K562 (cell line): ENCODE results near the gene PDE4D.

Experiments
- CEBPB ChIP-seq: fragments of 450-650 bp; IDR thresholded peaks from 2 replicates; pipeline ENCODE4 v1.6.1; 2016; ENCODE audit warnings: missing genetic modification characterization, missing compliant biosample characterization
- NRF1 ChIP-seq, 2 experiments: fragments of 450-650 bp; IDR thresholded peaks in 1 of 2; conservative IDR thresholded peaks in 1 of 2; 2 replicates each; pipeline ENCODE4 v1.6.1; 2014; ENCODE audit warnings: mild to moderate bottlenecking in 2 of 2
- POLR2A ChIP-seq: fragments of 450-650 bp; conservative IDR thresholded peaks from 2 replicates; pipeline ENCODE4 v1.6.1; 2016
- POLR2AphosphoS2 ChIP-seq: IDR thresholded peaks from 2 replicates; pipeline ENCODE4 v1.6.1; 2012; ENCODE audit warnings: low read length, improper control_type of control experiment
- SMARCC2 ChIP-seq: fragments of 450-650 bp; IDR thresholded peaks from 2 replicates; pipeline ENCODE4 v1.6.1; 2017; ENCODE audit warnings: antibody characterized with exemption, moderate library complexity, mild to moderate bottlenecking, low read depth
- SMC3 ChIP-seq: conservative IDR thresholded peaks from 2 replicates; pipeline ENCODE4 v1.6.1; 2011; ENCODE audit warnings: low read depth, low read length, improper control_type of control experiment; ENCODE audit not compliant: insufficient read depth
- TAF1 ChIP-seq: IDR thresholded peaks from 2 replicates; pipeline ENCODE4 v1.6.1; 2011; ENCODE audit warnings: mild to moderate bottlenecking, low read length, moderate library complexity; ENCODE audit not compliant: insufficient read depth, control insufficient read depth, severe bottlenecking; ENCODE audit errors: extremely low read depth
- TOE1 ChIP-seq, 2 experiments: fragments of 450-650 bp in 1 of 2; sonication (generic) in 1 of 2; formaldehyde crosslinking in 1 of 2; IDR thresholded peaks; 2 replicates each; pipeline versions ENCODE4 v1.7.1 to v1.8.0; 2016 to 2022; ENCODE audit warnings: borderline replicate concordance in 2 of 2, mild to moderate bottlenecking in 2 of 2, antibody characterized with exemption in 1 of 2, inconsistent platforms in 1 of 2, low read depth in 1 of 2, missing genetic modification reagents in 1 of 2, moderate library complexity in 1 of 2
- XRCC3 ChIP-seq: fragments of 450-650 bp; IDR thresholded peaks from 2 replicates; pipeline ENCODE4 v1.6.1; 2017; ENCODE audit warnings: mild to moderate bottlenecking, moderate library complexity
- TF ChIP-seq, protein P1 (sequence below): conservative IDR thresholded peaks from 2 replicates; pipeline ENCODE4 v1.6.1; 2011; ENCODE audit warnings: low read depth, mild to moderate bottlenecking, low read length; ENCODE audit not compliant: control insufficient read depth
- TF ChIP-seq, protein P2 (sequence below): fragments of 450-650 bp; formaldehyde crosslinking; IDR thresholded peaks from 2 replicates; pipeline ENCODE4 v1.4.0; 2020; ENCODE audit warnings: mild to moderate bottlenecking, moderate library complexity

DNA sequence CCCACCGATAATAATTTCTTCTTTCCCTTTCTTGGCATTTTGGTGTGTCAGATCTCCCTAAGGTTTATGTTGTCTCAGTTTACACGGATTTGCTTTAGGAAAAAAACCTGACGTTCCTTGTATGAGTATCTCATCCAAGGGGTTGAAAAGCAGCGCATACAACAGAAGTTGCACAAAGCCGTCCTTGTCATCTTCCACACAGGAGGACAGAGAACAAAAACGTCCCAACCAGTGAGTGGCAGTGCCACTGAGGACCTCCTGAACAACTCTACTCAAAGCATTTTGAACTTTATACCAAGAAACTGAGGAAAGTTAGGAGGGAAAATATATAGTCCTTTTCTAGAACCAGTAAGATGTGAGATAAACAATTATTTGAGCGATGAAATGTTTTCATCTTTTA lies 547.0 kb downstream of the PDE4D start:
- TF ChIP-seq POLR2AphosphoS2, result no peak
- no peak for TF ChIP-seq NRF1 (conservative IDR thresholded peaks at IDR 0.05 in 1 of 2, IDR thresholded peaks at IDR 0.05 in 1 of 2)
- no peak for TF ChIP-seq POLR2A
- TF ChIP-seq, protein P1, sequence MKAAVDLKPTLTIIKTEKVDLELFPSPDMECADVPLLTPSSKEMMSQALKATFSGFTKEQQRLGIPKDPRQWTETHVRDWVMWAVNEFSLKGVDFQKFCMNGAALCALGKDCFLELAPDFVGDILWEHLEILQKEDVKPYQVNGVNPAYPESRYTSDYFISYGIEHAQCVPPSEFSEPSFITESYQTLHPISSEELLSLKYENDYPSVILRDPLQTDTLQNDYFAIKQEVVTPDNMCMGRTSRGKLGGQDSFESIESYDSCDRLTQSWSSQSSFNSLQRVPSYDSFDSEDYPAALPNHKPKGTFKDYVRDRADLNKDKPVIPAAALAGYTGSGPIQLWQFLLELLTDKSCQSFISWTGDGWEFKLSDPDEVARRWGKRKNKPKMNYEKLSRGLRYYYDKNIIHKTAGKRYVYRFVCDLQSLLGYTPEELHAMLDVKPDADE, result no peak
- TF ChIP-seq SMC3, result no peak
- TF ChIP-seq XRCC3, result no peak
- TF ChIP-seq TAF1, result no peak
- TF ChIP-seq TOE1 (IDR thresholded peaks at IDR 0.05; ENCODE audit: borderline replicate concordance), result no peak
- no peak for TF ChIP-seq TOE1 (CRISPR knock-in tag; IDR thresholded peaks at IDR 0.05; ENCODE audit: borderline replicate concordance, low read depth)
- TF ChIP-seq, protein P2, sequence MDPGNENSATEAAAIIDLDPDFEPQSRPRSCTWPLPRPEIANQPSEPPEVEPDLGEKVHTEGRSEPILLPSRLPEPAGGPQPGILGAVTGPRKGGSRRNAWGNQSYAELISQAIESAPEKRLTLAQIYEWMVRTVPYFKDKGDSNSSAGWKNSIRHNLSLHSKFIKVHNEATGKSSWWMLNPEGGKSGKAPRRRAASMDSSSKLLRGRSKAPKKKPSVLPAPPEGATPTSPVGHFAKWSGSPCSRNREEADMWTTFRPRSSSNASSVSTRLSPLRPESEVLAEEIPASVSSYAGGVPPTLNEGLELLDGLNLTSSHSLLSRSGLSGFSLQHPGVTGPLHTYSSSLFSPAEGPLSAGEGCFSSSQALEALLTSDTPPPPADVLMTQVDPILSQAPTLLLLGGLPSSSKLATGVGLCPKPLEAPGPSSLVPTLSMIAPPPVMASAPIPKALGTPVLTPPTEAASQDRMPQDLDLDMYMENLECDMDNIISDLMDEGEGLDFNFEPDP (CRISPR knock-in tag), result no peak
- no peak for TF ChIP-seq CEBPB (tag)
- no peak for TF ChIP-seq SMARCC2
